ENCODE measurements around the gene DNAH7.
"Not testable (repeated sequence)": the region's sequence is repeated elsewhere in the genome, so short reads cannot be mapped to it uniquely, and the experiment has no call there.

DNAH7 gene

GRCh38 chr2:195734931-195735330 is 333.7 kb downstream of the DNAH7 start:
- in situ Hi-C loops (cut with HindIII; ENCODE audit: low sequenced_read_pairs) = loop anchor here (10.0 kb wide), 1 partner anchor 60 kb away; no protein-coding TSS in a partner anchor

GRCh38 chr2:195734395-195734794 is 334.2 kb downstream of the DNAH7 start:
- in situ Hi-C loops (cut with HindIII; ENCODE audit: low sequenced_read_pairs) = loop anchor here (10.0 kb wide), 1 partner anchor 60 kb away; no protein-coding TSS in a partner anchor

- in situ Hi-C loops (cut with HindIII; ENCODE audit: low sequenced_read_pairs) = loop anchor here (10.0 kb wide), 1 partner anchor 61 kb away; no protein-coding TSS in a partner anchor
These were observed 334.8 kb downstream of the DNAH7 start for GRCh38 chr2:195733831-195734230.

- in situ Hi-C loops (cut with HindIII; ENCODE audit: low sequenced_read_pairs) = loop anchor here (10.0 kb wide), 1 partner anchor 62 kb away; no protein-coding TSS in a partner anchor
These were observed 336.1 kb downstream of the DNAH7 start for GRCh38 chr2:195732574-195732973.

GRCh38 chr2:195730912-195731311 is 337.7 kb downstream of the DNAH7 start:
- in situ Hi-C loops (cut with HindIII; ENCODE audit: low sequenced_read_pairs) = loop anchor here (10.0 kb wide), 1 partner anchor 64 kb away; no protein-coding TSS in a partner anchor

- in situ Hi-C loops (cut with HindIII; ENCODE audit: low sequenced_read_pairs) = no loop called here
These were observed 341.5 kb downstream of the DNAH7 start for GRCh38 chr2:195727106-195727505.

- in situ Hi-C loops (cut with HindIII; ENCODE audit: low sequenced_read_pairs) = no loop called here
These were observed 346.6 kb downstream of the DNAH7 start for GRCh38 chr2:195722075-195722474.

GRCh38 chr2:195721042-195721441 is 347.6 kb downstream of the DNAH7 start:
- in situ Hi-C loops (cut with HindIII; ENCODE audit: low sequenced_read_pairs) = no loop called here

- in situ Hi-C loops (cut with HindIII; ENCODE audit: low sequenced_read_pairs) = no loop called here
These were observed 352.2 kb downstream of the DNAH7 start for GRCh38 chr2:195716466-195716865.

- in situ Hi-C loops (cut with HindIII; ENCODE audit: low sequenced_read_pairs) = no loop called here
These were observed 357.2 kb downstream of the DNAH7 start for GRCh38 chr2:195711478-195711877.

- in situ Hi-C loops (cut with HindIII; ENCODE audit: low sequenced_read_pairs) = no loop called here
These were observed 358.5 kb downstream of the DNAH7 start for GRCh38 chr2:195709901-195710806.

GRCh38 chr2:195706161-195706900 is 362.3 kb downstream of the DNAH7 start:
- in situ Hi-C loops (cut with HindIII; ENCODE audit: low sequenced_read_pairs) = no loop called here

GRCh38 chr2:195700480-195700879 is 368.2 kb downstream of the DNAH7 start:
- in situ Hi-C loops (cut with HindIII; ENCODE audit: low sequenced_read_pairs) = no loop called here

- in situ Hi-C loops (cut with HindIII; ENCODE audit: low sequenced_read_pairs) = no loop called here
These were observed 370.9 kb downstream of the DNAH7 start for GRCh38 chr2:195697681-195698220.

- in situ Hi-C loops (cut with HindIII; ENCODE audit: low sequenced_read_pairs) = no loop called here
These were observed 372.6 kb downstream of the DNAH7 start for GRCh38 chr2:195696012-195696411.

GRCh38 chr2:195695002-195695631 is 373.5 kb downstream of the DNAH7 start:
- in situ Hi-C loops (cut with HindIII; ENCODE audit: low sequenced_read_pairs) = no loop called here

GRCh38 chr2:195694553-195694952 is 374.1 kb downstream of the DNAH7 start:
- in situ Hi-C loops (cut with HindIII; ENCODE audit: low sequenced_read_pairs) = no loop called here

- in situ Hi-C loops (cut with HindIII; ENCODE audit: low sequenced_read_pairs) = not testable (repeated sequence)
These were observed 376.1 kb downstream of the DNAH7 start for GRCh38 chr2:195692531-195692930.

Data from DLD1 (cell line).